Measurements from ENCODE around the gene ENGASE.

- TF ChIP-seq CTCF (conservative IDR thresholded peaks at IDR 0.05; ENCODE audit: low read length) (no peak), EZH2phosphoT487 (IDR thresholded peaks at IDR 0.05; ENCODE audit: borderline replicate concordance) (no peak)
Measured at GRCh38 chr17:79102214-79102613, 27.6 kb downstream of the ENGASE start.
